Esophagus squamous epithelium (tissue), 4 donors: Measurements from ENCODE around the gene RAB7B.

Source experiments
- CTCF ChIP-seq, 6 experiments: fragments of 450-650 bp in 4 of 6; fragments of 200-600 bp in 2 of 6; sonication (generic) in 2 of 6; IDR thresholded peaks; one replicate each; pipeline ENCODE4 v1.5.1; 2016 to 2019; ENCODE audit warnings: antibody characterized with exemption in 6 of 6, mild to moderate bottlenecking in 4 of 6, moderate library complexity in 4 of 6
- POLR2A ChIP-seq, 4 donors: fragments of 450-650 bp; IDR thresholded peaks; one replicate each; pipeline ENCODE4 v1.6.1; 2017; ENCODE audit warnings: antibody characterized with exemption in 4 of 4, mild to moderate bottlenecking in 4 of 4, moderate library complexity in 3 of 4

DNA sequence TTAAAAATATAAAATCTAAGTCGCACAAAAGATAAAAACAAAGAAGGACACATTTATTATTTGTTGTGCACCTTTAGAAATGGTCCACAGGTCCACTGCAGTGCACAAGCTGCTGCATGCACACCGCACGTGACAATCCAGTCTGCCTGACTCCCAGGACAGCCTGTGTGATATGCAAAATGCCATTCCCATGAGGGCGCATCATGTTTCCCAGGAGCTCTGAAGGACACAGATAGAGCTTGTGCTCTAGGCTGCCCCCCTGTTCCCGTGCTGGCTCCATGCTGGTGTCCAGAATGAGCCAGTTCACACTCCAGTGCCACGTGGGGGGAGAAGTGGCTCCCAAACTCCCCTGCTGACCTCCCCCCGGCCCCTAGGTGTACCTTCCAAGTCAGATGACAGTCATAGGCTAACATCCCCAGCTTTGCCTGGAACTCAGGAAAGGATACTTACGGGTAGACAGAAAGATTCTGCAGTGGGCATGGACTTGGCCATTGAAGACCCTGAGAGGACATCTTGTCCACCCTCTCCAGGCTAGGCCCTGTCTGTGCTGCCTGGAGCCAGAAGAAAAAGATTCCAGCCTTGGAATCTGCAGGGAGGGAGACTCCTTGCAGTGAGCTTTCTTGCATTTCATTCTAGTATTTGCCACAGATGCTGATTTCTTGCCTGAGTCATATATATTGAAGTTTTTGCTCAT lies 26.3 kb downstream of the RAB7B start:
- TF ChIP-seq CTCF (IDR thresholded peaks at IDR 0.05) (no peak), POLR2A (IDR thresholded peaks at IDR 0.05) (no peak)
